AML-193 (cell line): ENCODE measurements around the gene SLC24A4.
"Not testable (repeated sequence)": the region's sequence is repeated elsewhere in the genome, so short reads cannot be mapped to it uniquely, and the experiment has no call there.

Experiments used
- DNase-seq, 2 experiments: peaks; one replicate each; lab custom pipeline; 2025; lab: John Stamatoyannopoulos, UW

SLC24A4 gene

DNA sequence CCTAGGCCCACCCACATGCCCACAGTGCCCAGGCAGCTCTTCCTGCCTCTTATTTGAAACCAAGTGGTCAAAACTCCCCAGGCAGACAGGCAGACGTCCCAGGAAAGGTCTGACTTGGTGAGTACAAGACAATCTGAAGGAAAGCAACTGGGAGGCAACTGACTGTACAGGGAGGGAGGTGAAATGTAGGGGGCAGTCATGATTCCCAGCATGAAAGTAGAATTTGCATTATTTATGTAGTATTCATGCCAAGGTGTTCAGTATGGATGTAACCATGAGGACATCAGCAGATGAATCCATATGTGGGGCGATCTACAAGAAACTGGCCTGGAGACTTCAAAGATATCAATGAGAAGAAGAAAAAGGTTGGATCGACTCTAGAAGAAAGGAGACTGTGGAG is 46.1 kb downstream of the SLC24A4 start:
- DNase-seq = no peak

DNA sequence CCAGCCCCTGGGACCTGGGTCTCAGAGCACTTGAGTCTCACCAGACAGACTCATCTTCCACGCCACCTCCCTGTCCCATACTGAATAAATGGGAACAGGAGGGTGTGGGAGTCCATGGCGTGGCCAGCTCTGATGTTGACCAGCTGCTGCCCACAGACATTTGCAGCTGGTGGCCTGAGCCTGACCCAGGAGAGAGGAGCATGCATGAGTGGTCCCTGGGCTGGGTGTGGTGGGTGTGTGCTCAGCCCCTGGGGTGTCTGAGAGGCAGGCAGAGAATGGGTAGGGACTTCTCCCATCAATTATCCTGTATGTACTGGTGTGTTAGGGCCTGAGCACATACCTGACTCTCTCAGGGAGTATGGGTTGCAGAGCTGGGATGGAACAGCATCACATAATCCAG is 49.3 kb downstream of the SLC24A4 start:
- no peak for DNase-seq

DNA sequence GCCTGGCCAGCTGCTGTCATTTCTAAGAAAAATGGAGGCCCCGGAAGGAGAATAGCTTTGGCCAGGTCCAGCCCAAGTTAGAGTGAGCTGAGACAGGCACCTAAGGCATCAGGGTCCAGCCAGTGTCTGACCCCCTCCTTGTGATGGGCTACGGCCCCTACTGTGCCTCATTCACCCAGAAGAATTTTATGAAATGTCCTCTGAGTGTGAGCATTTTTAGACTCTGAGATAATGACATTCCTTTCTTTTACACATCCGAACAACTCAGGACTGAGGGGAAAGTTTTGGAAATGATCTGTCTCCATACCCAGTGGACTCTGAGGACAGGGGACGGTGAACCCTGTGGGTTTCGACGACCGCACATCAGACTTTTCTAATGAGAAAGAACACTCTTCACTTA is 50.4 kb downstream of the SLC24A4 start:
- DNase-seq = no peak

DNA sequence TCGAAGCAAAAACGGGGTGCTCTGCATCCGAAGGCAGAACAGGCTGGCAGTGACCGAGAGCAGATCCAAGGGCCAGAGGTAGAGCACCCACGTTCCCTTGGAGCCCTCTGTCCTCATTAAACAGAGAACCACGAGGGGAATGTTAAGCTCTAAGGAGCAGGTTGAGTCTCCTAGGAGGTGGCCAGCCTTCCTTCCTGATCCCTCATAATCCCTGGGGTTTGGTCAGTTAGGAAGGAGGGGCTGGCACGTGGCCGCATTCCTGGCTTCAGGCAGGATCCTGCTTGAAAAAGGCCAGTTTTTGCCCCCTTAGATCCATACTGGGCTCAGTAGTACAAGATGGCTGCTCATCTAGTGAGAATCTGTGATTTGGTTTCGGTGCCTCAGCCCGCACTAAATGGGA is 57.2 kb downstream of the SLC24A4 start:
- DNase-seq = no peak

DNA sequence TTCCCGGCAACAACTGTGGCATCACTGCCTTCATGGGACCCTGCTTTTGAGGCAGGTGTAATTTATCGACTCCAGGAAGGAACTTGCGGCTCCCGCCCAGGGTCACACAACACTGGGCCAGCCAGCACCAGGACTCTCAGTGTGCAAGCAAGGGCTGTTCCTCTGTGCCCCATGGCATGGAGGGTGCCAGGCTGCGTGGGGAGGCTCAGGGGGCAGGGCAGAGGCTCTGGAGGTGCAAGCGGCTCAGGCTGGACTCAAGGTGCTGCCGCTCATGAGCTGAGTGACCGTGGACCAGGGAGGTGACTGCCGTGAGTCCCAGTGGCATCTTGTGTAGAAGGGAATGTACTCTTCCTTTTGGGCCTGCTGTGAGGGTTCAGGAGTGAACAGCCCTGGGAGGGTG is 57.6 kb downstream of the SLC24A4 start:
- no peak for DNase-seq

DNA sequence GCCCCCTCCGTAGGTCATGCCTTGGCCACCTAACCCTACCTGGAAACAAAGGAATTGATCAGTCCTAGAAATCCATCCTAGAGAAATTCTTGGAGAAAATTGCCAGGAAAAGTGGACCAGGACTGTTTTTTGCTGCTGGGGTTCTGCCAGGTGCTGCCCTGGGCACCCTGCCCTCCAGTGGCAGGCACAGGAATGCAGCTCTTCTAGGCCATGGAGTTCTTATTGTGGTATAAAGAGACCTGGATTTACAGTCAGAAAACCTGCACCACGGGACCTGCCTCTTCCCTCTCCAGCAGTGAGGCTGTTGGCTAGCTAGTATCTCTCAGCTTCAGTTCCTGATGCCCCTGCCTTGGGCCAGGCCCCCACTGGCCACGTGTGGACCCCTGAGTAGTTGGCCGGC is 59.7 kb downstream of the SLC24A4 start:
- no peak for DNase-seq

DNA sequence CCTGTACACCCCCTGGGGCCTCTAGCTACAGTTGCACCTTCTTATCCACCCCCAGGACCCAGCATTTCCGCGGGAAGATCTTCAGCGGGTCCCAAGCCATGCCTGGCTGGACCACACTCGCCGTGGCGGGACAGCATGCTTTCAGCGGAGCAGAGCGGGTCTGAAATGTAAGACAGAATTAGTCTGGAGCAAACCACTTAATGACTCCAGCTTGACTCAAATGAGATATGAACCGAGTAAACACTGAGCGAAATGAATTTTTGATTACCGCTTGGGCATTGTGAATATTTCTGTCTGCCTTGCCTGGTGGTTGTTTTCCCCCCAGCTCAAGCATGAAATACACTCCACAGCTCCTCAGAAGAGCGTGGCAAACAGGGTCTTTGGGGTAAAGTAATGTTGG is 60.8 kb downstream of the SLC24A4 start:
- no peak for DNase-seq

DNA sequence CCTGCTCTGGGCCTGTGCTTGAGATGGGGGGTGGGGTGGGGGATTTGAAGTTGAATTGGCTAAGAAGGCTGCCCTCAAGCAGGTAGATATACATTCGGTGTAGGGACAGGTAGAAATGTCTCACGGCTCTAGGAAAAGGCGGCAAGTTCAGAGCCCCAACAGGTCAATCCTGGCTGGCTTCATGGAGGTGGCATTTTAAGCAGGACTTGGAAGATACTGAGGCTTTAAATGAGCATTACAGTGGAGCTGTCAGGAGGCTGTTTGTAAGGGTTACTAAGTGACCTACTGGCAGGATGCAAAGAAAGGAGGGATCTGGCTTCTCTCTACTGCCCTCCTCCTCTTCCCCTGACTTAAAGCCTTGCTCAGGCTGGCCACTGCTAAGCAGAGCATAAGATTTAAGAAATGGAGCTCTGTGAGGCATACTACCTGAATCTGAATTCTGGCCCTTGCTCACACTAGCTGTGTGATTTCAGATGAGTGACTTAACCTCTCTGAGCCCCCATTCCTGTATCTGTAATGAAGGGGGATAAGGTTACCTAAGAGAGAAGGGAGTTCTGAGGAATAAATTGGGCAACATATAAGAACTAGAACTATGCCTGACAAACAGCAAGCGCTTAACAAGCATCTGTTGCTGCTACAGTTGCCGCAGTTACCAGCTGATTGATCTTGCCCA is 61.6 kb downstream of the SLC24A4 start:
- DNase-seq = no peak

DNA sequence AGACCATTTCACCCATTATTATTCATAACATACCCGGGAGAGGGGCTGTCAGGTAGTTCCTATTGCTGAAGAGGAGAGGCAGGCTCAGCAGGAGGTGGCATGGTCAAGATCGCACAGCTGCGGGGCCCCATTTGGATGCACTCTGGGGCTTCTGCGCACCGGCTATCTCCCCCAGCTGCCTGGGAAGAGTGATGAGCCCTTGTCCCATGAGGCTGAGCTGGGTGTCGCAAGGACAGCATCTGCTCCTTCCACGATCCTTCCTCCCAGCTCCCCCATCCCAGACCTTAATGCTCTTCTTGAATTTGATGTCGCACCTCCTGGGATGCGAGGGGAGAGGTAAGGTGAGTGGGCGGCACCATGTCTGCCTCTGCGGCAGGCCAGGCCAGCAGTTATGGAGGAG is 62.6 kb downstream of the SLC24A4 start:
- DNase-seq = no peak

DNA sequence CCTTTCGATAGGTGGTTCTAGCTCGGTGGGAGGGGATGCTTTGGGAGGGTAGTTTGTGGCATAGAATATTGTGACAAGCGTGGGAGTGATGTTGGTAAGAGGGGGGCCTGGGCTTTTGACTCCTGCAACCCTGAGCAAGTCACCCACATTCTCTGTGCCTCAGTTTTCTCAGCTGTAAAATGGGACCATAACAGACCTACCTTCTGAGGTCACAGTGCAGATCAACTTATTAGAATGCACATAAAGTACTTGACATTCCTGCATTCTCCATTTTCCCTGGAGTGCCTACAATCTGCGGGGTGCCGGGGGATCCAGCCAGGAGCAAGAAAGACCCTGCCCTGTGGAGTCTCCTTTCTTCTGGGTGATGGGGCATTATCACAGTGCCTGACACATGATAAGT is 63.2 kb downstream of the SLC24A4 start:
- DNase-seq = no peak

DNA sequence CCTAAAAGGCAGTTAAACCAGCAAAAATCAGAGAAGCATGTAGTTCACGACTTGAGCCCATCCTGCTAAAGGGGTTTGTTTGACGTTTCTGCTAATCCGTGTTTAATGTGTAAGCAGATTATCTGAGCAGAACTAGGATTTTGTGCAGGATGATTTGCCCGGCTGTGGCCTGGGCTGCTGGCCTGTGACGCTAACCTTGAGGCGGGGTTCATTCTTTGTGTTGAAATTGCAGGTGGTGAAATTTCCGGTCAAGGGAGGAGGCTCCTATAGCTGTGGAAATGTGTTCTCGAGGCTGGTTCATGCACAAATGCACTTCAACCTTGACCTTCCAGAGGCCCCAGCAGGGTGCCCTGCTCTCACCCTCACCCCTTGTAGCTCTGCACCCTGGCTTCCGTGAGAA is 63.7 kb downstream of the SLC24A4 start:
- DNase-seq = peak in 1 of 2 experiments; percentile 22

DNA sequence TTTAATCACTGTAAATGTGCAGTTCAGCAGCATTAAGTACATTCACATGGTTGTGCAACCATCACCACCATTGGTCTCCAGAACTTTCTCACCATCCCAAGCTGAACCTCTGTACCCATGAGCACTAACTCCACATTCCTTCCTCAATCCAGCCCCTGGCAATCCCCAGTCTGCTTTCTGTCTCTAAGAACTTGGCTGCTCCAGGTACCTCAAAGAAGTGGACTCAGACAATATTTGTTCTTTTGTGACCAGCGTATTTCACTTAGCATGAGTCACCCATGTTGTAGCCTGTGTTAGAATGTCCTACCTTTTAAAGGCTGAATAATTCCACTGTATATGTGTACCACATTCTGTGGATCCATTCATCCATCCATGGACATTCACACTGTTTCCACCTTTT is 64.6 kb downstream of the SLC24A4 start:
- no peak for DNase-seq

DNA sequence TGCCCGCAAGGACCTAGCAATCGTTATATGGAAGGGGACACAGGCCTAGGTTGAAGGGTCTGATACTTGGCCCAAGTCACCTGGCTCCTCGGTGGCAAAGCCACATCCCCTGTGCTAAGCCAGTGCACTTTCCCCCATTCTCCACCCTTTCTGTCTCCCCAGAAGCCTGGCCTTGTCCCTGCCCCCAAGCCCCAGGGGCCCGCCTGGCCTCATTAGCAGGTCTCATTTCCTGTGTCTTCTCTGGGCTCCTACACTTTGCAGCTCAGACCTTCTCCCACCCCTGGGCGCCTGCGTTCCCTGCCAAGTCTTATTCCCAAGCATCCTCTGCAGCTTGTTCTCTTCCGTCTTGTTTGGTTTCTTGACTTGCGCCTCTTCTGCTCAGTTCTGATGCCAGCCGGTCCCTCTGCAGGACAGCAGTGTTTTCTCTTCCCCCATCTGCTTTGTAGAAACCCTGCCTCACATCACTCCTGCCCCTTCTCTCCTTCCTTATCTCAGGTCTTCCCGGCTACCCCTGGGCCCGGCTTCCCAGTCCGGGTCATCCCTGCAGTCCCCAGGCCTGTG is 66.7 kb downstream of the SLC24A4 start:
- no peak for DNase-seq

DNA sequence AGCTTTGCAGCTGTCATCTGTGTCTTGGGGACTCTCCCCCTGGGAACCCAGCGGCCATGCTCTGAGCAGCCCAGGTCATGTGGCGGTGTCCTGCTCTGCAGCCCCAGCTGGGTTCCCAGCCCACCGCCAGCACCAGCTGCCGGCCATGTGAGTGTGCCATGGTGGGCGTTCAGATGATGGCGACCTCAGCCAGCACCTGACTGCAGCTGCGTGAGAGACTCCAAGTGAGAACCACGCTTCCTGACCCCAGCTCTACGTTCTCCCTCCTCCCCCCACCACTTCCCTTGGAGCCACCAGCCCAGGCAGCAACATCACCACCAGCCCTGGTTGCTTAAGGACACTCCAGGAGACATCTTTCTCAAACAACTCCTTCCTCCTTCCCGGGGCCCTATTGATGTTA is 68.8 kb downstream of the SLC24A4 start:
- no peak for DNase-seq

DNA sequence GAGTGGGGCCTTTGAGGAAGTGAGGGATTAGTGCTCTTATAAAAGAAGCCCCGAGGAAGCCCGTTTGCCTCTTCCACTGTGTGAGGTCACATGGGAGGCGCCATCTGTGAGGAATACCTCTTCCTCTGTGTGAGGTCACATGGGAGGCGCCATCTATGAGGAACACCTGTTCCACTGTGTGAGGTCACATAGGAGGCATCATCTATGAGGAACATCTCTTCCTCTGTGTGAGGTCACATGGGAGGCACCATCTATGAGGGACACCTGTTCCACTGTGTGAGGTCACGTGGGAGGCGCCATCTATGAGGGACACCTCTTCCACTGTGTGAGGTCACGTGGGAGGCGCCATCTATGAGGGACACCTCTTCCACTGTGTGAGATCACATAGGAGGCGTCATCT is 69.7 kb downstream of the SLC24A4 start:
- no peak for DNase-seq

DNA sequence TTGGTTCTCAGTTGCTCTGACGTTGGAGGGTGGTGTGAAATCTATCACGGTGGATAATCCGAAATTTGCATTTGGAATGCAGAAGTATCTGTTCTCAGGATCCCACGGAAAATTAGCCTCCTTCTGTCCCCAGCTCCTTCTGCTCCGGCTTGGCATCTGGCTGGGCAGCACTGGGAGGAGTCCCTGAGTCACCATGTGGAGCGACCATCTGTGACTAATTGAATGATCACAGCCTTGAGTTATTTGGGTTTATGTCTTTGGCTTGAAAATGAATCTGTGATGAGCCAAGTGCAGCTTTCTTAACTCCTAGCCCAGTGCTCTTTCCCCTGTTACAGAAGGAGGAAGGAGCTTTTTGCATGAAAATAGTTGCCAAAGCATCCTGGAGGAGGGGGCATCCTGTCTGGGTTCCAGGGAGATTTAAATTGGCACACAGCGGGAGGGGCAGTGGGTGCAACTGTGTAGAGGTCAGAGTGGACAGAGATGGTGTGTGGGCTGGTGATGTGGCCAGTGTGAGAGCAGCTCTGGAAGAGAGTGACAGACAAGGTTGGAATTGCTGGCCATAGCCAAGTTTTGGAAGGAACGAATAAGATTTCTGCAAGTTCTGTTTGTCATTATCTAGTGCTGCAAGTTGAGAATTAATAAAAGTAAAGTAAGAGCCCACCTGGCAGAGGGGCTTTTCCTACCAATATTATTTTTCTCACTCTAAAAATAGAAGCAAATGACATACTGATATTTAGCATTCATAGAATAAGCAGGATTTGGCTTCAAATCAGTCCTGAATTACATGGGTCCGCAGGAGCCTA is 74.4 kb downstream of the SLC24A4 start:
- no peak for DNase-seq

DNA sequence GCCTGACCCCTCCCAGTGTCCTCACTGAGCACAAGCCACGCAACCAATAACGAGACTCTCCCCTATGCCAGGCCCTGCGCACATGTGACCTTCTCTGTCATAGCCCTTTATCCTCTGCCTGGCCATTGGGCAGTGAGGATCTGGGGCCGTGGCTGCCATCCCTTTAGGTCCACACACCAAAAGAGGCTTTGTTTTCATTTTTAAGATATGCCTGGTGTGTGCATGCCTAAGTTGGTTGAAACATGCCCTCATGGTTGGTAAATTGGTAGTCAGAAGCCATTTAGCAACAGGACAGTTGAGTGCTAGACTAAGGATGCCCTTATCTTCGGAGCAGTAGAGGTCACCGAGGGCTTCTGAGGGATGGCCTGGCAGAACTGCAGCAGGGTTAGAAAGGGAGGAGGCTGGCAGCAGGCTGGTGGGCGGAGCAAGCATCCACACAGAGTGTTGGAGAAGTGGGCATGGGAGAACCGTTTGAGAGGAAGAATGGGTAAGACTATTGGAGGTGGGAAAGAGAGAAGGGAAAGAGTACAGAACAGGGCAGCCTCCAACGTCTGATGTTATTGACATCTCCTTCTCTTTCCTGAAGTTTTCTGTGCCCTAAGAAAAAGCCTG is 75.1 kb downstream of the SLC24A4 start:
- no peak for DNase-seq

DNA sequence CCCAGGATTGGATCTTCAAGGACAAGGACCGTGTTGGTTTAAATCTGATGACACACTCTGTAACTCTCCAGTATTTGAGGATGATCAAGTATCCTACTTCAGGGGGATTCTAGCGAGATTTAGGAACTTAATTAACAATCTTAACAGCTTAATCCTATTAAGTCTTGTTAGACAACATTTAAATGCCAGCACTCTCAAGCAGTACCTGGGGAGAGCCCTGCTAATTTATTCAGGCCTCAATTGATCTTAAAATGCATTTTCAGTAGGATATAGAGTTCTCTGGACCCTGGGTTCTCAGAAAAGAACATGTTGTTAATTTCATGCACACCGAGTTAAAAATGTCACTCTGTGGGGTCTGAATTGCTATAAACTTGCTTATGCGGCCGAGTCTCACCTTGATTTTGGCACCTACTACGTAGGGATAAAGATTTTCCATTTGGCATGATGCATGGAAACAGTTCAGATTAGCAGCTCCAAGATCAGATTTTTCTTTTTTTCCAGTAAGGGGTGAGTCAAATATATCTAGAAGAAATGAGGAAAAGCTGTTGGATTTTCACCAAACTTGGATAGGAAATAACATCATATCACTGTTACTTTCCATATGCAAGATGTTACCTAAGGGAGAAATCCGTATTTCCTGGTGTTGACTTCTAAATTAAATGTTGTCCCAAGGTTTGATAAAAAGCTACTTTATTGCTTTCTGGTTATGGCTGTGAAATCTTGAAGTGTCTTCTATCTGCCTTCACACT is 76.1 kb downstream of the SLC24A4 start:
- no peak for DNase-seq

DNA sequence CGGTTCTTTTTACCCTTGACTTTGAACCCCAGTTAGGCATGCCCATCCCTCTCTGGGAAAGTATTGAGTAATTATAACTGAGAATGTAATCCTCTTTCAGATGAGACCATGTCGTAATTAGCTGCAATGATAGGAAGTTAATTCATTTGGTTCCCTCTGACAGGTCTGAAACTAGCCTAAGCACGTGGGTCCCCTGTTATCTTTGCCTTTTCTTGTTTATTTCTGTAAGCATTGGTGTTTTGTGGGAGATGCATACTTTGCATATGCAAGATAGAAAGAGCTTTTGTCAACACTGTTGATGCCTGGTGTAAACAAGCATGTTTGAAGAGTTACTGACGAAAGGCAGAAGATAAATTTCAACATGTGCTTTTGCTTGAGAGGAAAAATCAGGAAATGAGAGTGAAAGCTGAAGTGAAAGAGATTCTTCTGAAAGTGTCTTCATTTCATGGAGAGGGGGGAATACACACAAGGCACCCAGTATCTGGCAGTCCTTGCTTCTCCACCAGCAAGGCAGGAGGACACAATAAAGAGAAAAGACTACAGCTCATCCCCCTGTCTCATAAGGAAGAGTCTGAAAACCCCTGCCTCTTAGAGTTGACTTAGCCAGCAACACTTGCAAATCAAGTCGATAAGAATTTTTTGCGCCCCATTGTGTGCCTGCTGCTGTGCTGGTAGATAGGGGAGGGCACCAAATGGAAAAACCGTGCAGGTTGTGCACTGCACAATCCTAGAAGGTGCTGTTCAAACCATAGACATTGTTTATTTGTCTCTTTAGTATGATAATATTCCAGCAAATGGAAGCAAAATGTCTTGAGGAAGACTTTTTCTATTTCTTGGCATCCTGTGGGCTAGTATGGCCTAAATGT is 77.8 kb downstream of the SLC24A4 start:
- DNase-seq = peak; percentile 69 to 78

DNA sequence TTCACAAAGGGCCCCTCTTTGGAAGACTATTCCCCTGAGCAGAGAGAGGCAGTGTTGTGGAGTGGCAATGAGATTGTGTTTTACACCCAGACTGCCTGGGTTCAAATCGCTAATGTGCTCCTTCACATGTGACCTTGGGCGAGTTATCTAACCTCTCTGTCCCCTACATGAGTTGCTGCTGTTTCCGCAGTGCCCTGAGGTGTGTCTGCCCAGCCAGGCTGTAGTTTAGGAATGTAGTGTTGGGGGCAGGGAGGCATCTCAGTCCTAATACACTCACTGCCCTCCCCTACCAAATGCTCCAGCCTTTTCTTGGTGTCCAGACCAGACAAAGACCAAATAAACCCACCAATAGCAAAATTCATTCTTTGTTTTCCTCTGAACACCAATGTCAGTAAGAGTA is 78.6 kb downstream of the SLC24A4 start:
- no peak for DNase-seq

DNA sequence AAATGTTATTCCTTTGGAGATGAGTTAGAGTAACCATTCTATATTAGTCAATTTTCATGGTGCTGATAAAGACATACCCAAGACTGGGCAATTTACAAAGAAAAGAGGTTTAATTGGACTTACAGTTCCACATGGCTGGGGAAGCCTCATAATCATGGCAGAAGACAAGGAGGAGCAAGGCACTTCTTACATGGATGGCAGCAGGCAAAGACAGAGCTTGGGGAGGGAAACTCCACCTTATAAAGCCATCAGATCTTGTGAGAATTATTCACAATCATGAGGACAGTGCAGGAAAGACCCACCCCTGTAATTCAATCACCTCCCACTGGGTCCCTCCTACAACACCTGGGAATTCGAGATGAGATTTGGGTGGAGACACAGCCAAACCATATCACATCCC is 79.5 kb downstream of the SLC24A4 start:
- DNase-seq = not testable (repeated sequence)
